GM18868 (cell line): ENCODE measurements around the gene CUEDC2.

Experiments
- ATAC-seq: cut with Tn5 transposase; IDR thresholded peaks from one replicate; pipeline ENCODE4 v1.9.1; 2021; ENCODE audit warnings: mild to moderate bottlenecking, moderate library complexity; ENCODE audit not compliant: unreplicated experiment

Gene CUEDC2

DNA sequence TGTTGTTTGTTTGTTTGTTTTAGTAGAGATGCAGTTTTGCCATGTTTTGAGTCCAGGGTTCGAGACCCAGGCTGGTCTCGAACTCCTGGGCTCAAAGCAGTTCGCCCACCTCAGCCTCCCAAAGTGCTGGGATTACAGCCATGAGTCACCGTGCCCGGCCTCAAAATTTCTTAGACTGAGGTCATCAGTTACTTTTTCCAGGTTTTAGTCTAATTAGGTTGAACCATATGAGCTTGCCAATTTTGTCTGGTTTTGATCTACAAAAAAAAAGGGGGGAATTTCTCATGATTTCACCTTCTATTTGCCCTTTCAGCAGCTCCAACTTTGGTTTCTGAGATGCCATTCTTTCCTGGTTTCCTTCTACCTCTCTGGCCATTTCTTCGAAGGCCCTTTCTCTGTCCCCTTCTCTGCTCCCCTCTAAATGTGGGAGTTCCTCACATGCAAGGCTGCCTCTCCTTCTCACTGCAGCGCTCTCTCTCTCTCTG, 5.5 kb downstream of the CUEDC2 start:
- no peak for ATAC-seq

GRCh38 chr10:102425444-102425843, 6.9 kb downstream of the CUEDC2 start:
- ATAC-seq: no peak

DNA sequence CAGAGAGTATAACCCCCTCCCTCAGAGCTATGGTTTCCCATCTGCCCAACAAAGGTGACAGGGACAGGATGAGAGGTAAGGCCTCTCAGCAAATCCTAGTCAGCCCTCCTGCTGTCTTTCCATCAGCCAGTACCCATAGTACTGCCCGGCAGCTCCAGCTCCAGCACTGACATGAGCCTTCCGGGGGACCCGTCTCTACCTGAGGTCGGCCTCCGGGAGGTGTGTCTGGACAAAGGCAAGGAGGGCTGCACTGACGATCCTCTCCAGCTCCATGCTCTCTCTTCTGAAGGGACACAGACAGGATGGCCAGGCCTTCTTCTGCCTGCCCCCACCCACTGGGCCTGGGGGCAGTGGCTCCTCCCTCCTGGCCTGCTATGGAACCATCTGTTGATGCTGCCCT, 7.5 kb downstream of the CUEDC2 start:
- ATAC-seq: no peak

DNA sequence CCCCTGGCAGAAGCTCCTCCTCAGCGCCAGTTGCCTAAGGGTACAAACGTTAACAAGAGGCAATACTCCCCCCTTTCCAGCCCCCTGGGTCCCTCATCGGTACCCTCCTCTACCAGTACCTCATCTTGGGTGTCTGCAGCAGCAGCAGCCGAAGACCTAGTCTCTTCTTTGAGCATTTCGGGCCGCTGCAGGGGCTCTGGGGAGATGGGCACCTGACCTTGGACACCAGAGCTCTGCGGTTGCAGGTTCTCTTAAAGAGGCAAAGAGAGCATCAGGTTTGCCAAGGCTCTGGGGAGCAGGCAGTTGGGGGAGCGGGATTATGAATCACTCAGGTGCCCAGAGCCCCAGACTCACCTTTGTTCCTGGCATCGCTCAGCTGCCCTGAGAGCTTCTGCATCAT, 8.2 kb downstream of the CUEDC2 start:
- no peak for ATAC-seq

DNA sequence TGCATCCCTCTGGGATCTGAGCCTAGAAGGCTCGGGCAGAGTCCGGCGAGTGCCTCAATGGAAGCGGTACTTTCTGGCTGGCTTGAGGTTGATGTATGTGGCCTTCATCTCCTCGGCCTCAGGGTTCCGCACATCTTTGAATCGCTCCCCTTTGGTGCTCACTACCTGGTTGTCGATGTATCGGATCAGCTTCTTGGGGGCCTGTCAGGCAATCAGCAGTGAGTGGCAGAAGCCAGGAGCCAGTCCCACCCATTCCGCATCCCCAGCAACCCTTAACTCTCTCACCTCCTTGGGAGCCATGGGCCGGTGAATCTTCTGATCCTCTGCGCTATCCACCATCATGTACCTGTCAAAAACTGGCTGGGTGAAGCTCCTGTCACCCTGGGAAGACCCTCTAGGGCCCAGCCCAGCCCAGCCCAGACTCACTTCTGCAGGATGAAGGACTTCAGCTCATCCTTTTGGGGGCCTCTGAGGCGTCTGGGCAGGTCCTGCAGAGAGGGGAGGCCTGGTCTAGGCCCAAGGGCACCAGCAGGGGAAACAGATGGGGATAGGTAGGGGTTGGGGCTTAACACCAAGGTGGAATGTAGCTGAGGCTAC, 8.9 kb downstream of the CUEDC2 start:
- no peak for ATAC-seq

- no peak for ATAC-seq
Measured at GRCh38 chr10:102422545-102423129, 9.7 kb downstream of the CUEDC2 start.

- no peak for ATAC-seq
Measured at GRCh38 chr10:102421757-102422512, 10.4 kb downstream of the CUEDC2 start.

GRCh38 chr10:102421507-102421756, 10.9 kb downstream of the CUEDC2 start:
- ATAC-seq: no peak

DNA sequence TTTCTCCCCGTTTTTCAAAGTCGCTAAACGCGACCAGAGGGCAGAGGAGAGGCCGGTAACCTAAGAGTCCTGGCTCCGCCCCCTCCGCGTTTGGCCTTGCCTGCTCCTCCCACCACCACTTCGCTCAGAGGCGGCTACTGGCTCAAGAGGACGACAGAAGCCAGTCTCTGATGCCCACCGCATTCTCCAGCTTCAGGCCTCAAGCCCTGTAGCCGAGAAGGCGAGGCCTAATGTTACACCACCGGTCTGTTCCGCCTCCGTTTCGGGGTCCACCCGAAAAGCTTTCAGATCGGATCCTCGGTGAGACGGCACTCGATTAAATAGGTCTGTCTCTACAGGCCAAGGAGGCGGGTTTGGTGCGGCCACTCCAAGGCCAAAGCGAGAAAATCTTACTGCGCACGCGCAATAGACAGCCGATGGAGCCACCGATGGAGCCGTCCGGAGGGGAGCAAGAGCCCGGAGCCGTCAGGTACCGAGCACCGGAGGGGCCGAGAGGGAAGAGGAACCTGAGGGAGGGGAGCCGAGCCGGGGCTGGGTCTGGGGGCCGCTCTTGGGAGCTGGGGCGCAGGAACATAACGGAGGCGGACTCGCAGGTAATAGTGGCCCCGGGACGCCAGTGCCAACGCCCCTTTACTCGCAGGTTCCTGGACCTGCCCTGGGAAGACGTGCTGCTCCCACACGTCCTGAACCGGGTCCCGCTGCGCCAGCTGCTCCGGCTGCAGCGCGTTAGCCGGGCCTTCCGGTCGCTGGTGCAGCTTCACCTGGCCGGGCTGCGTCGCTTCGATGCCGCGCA, 11.5 kb downstream of the CUEDC2 start, which contains the start of gene FBXL15:
Gene FBXL15 (plus strand): TSS at position 123 of the 793 bp plus-strand sequence. CDS start 294 bp downstream, at position 417.
- ATAC-seq: peak; percentile 70

DNA sequence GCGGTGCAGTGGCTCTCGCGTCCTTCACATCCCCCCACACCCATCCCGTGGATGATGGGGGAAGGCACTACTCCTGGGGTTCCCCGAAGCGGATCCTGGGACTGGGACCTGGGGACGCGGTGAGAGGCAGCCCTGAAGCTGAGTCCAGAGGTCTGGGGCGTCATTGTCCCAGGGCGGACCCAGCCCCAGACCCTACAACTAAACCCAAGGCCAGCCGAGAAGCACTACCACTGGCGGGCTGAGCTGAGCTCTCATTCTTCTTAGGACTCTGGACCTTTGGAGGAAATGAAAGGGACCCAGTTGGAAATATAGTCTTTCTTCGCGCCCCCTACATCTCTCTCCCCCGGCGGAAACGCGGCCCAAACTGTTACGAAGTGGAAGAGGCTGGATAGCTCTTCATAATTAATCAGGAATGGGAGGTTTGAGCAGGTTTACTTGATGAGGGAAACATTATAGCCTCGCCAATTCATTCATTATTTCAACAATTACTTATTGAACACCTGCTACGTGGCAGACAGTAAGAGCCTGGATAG, 12.1 kb downstream of the CUEDC2 start:
- no peak for ATAC-seq

- ATAC-seq: no peak
Measured at GRCh38 chr10:102419269-102420180, 12.8 kb downstream of the CUEDC2 start.

DNA sequence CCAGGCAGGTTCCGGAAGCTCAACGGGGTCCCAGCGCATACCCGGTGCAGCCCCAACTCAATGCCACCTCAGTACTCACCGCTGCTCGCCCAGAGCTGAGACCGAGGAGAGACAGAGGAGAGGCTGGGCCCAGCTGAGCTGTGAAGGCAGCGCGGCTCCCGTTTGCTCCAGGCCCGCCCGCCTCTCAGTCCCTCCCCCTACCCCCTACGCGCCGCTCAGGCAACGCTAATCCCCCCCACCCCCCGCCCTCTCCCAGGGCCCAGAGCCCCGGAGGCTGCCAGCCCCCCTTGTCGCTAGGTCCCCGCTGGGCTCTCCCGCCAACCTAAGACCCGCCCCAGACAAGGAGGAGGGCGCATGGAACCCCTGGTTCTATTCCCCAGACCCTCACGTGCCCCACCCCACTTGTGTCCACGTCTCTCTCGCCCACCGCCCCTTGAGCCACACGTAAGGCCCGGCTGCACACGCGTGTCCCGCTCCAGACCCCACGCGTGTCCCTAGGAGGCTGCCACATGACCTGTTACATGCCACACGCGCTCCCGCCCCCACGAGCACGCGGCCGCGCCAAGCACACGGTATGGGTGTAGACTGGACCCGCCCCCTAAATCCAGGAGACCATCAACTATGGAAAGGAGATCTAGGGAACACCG, 13.6 kb downstream of the CUEDC2 start, which contains the start of gene PSD:
Gene PSD (minus strand): TSS at position 164 of the 647 bp plus-strand sequence. CDS start 1,747 bp downstream, outside the sequence.
- no peak for ATAC-seq

DNA sequence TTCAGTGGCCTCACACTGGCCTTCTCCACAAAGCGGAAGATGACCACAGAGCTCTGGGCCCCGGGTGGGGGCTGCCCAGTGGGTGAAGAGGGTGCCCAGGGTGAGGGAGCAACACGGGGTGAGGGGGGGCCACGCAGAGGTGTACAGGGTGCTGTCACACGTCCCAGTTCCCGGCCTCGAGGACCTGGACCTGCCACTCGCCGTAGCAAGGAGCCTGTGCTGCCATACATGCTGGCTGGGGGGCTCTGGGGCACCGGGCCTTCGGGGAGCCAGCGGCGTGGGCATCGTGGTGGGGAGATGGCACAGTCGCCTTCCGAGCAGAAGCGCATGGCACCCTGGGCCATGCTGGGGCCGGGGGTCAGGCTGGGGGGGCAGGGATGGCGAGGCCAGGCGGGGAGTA, 15.7 kb downstream of the CUEDC2 start:
- no peak for ATAC-seq

GRCh38 chr10:102416283-102416682, 16.1 kb downstream of the CUEDC2 start:
- ATAC-seq: no peak

DNA sequence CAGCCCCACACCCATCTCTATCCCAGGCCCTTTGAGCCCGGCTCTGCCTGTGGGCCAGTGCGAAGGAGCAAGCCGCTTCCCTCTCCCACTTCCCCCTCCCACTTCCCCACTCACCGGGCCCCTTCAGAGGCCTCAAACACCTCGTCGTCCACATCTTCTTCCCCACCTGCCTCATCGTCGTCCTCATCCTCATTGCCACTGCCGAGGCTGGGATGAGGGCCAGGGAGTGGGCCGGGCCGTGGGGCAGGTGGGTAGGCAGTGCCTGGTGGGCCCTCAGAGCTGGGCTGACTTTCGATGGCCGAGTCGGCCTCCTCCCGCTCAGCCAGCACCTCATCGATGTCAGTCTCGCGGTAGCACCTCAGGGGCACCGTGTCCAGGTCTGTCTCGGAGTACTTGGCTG, 17.6 kb downstream of the CUEDC2 start:
- no peak for ATAC-seq

- no peak for ATAC-seq
Measured at GRCh38 chr10:102413806-102414561, 18.4 kb downstream of the CUEDC2 start.

DNA sequence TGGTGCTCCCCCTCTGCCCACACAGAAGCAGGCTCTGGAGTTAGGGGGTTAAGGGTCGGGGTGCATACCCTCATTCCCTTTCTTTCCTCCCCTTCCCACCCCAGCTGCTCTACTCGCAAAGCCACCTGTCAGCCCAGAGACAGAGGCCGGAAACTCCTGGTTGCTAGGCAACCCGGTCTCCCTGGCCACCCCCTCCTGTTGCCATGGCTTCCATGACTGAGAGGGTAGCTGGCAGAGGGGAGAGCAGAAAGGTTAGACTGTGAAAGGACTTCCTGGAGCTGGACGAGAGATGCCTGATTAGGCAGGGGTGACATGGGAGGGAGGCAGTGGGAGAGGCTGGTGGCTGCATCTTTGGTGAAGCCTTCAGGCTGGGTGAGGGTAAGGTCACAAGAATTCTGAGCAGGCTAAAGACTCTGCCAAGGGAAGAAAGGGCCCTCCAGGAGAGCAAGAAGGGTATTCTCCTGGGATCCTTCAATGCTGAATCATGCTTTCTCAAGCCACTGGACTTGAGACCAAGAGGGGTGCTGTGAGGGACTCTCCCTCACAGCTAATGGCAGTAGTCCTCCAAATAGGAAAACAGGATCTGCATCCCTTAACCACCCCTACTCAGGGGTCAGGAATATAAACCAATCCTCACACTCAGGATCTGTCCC, 19.2 kb downstream of the CUEDC2 start:
- no peak for ATAC-seq

- no peak for ATAC-seq
Measured at GRCh38 chr10:102412293-102412692, 20.1 kb downstream of the CUEDC2 start.
